Heart right ventricle (tissue), 16 donors: ENCODE results near the gene NPEPL1. TPM values are rescaled to one million over a fixed set of nuclear protein-coding genes. Genes with fewer than 3 reads are reported as not detected.
A peak's percentile ranks its signal among the peaks of the same experiment; 100 is the strongest.

Source experiments
- ATAC-seq, 8 donors: fragments of 200-7000 bp; cut with Tn5 transposase; one replicate each; pipeline ENCODE4 v1.9.1; 2020; ENCODE audit warnings: mild to moderate bottlenecking in 8 of 8, moderate library complexity in 8 of 8, moderate number of reproducible peaks in 1 of 8
- DNase-seq, 2 donors: peaks; one replicate each; pipeline ENCODE4 v3.0.0-alpha.2; 2020
- H3K27ac ChIP-seq, 10 donors: fragments of 200-600 bp; sonication (generic) in 2 of 10; one replicate each; pipeline versions ENCODE4 v1.5.0 to v1.8.0; 2020 to 2022; ENCODE audit warnings: mild to moderate bottlenecking in 3 of 10
- H3K27me3 ChIP-seq, 7 donors: fragments of 200-600 bp; one replicate each; pipeline ENCODE4 v1.8.0; 2021 to 2022; ENCODE audit warnings: mild to moderate bottlenecking in 2 of 7
- H3K36me3 ChIP-seq, 9 donors: fragments of 200-600 bp; sonication (generic) in 1 of 9; one replicate each; pipeline versions ENCODE4 v1.5.0 to v1.8.0; 2020 to 2022; ENCODE audit warnings: mild to moderate bottlenecking in 2 of 9
- H3K4me1 ChIP-seq, 9 donors: fragments of 200-600 bp; sonication (generic) in 1 of 9; one replicate each; pipeline versions ENCODE4 v1.5.0 to v1.8.0; 2020 to 2022; ENCODE audit warnings: mild to moderate bottlenecking in 4 of 9
- H3K4me3 ChIP-seq, 10 donors: fragments of 200-600 bp; sonication (generic) in 2 of 10; one replicate each; pipeline versions ENCODE4 v1.5.0 to v1.8.0; 2020 to 2022; ENCODE audit warnings: mild to moderate bottlenecking in 7 of 10, moderate library complexity in 2 of 10
- H3K9me3 ChIP-seq, 11 donors: fragments of 200-600 bp in 10 of 11; sonication (generic) in 2 of 11; one replicate each; pipeline versions ENCODE4 v1.5.0 to v1.8.0; 2013 to 2022; ENCODE audit warnings: mild to moderate bottlenecking in 2 of 11, control low read depth in 1 of 11, moderate library complexity in 1 of 11
- CTCF ChIP-seq, 9 donors: fragments of 200-600 bp; sonication (generic) in 2 of 9; IDR thresholded peaks; one replicate each; pipeline versions ENCODE4 v1.5.0 to v1.8.0; 2021 to 2022; ENCODE audit warnings: antibody characterized with exemption in 9 of 9, mild to moderate bottlenecking in 5 of 9, moderate library complexity in 1 of 9
- WGBS, 2 donors: extraction: QIAGEN DNeasy Blood & Tissue Kit; methylation state at CpG; one replicate each; pipeline ENCODE4 v1.1.7; 2013; ENCODE audit warnings: inconsistent platforms in 1 of 2; 5-methylcytosine and 5-hydroxymethylcytosine counted together
- intact Hi-C, 10 donors: fragments of 100-400 bp; cut with DNase I; formaldehyde crosslinking; loops; one replicate each; pipeline versions ENCODE4 v1.11.1 to v1.14.2; 2022
- polyA plus RNA-seq, 2 donors: library from polyadenylated mRNA; stranded (reverse); fragments of 200-250 nt; gene quantifications; one replicate each; pipeline ENCODE4 v1.2.3, GENCODE V29; 2013
- total RNA-seq, 10 donors: library from RNA; stranded (reverse); fragmentation: NEBNext Ultra II Directional in 3 of 10; extraction: Animal tissue kit (Norgen Biotek cat#: 25700) in 3 of 10; gene quantifications; one replicate each; pipeline versions ENCODE4 v1.2.1 to v1.2.4, GENCODE V29; 2021 to 2023
- donor health status: Arrhythmogenic right ventricular cardiomyopathy.
- donor health status: ischemic (EF 13 %, LVEDD 7.1; RV severe dilation, severe dysfunction).
- donor health status: healthy with polysubstance abuse.
- donor health status: DM: no; HTN: yes; CAD: no.
- donor health status: DM: no; HTN: no; CAD: no.
- donor health status: ischemic (EF 25% LVEDD 6.9; RV normal size, moderate dysfunction).
- donor health status: ischemic (EF 25% LVEDD 5.7; RV mildly dilated, moderate dysfunction).
- donor health status: healthy.
- donor health status: DM: yes; HTN: yes; CAD: no.
- donor health status: Ischemic cardiomyopathy.
- donor health status: ischemic (EF 35%, LVEDD 5.7; RV mildly dilated, moderate dysfunction).
- donor health status: nonischemic (EF 11% LVEDD 7.7; RV severe dilation, severe dysfunction).
- donor health status: DM: yes; HTN: yes; CAD: no.
- donor health status: PGD.
- donor health status: ischemic (EF 29% LVEDD 5.4; RV normal size, mild dysfunction).
- donor health status: nonischemic (EF 23%, LVEDD 6.1; RV moderate dilation, normal function).

NPEPL1 gene
- total and polyA plus RNA-seq, 12 donors = 16.7 to 46.7 (median 29.9) TPM

- ATAC-seq = peak in 1 of 8 donors; percentile 7
- intact Hi-C loops = no loop called here
- peaks cover 0 to 27% (median 0%) of the 10 kb centered on the region in 9 donors for H3K36me3 ChIP-seq
- H3K27me3 ChIP-seq = no peaks in the 10 kb centered on the region
- TF ChIP-seq CTCF (IDR thresholded peaks at IDR 0.05) = no peak
- H3K4me1 ChIP-seq = no peaks in the 10 kb centered on the region
- no peak overlapping the region for H3K4me3 ChIP-seq
- no peak overlapping the region for H3K27ac ChIP-seq
- H3K9me3 ChIP-seq = no peaks in the 10 kb centered on the region
- WGBS, 2 donors = 92 to 95% methylated on average over 16 of the region's 16 CpGs
- no peak for DNase-seq
Observed at GRCh38 chr20:58714340-58714922, 21.8 kb downstream of the NPEPL1 start.

- peaks cover 0 to 25% (median 0%) of the 10 kb centered on the region in 9 donors for H3K36me3 ChIP-seq
- no peaks in the 10 kb centered on the region for H3K4me1 ChIP-seq
- H3K27ac ChIP-seq = no peak overlapping the region
- H3K4me3 ChIP-seq = no peak overlapping the region
- ATAC-seq (no peak), DNase-seq (no peak)
- no peak for TF ChIP-seq CTCF (IDR thresholded peaks at IDR 0.05)
- H3K9me3 ChIP-seq = no peaks in the 10 kb centered on the region
- H3K27me3 ChIP-seq = peaks cover 0 to 3% (median 0%) of the 10 kb centered on the region in 7 donors
- intact Hi-C loops = no loop called here
- WGBS, 2 donors = 90 to 93% methylated on average over 14 of the region's 14 CpGs
Observed at GRCh38 chr20:58714923-58715351, 22.3 kb downstream of the NPEPL1 start.

- intact Hi-C loops = no loop called here
- Histone ChIP-seq H3K27me3 (peaks cover 0 to 8% (median 0%) of the 10 kb centered on the region in 7 donors), H3K36me3 (peaks cover 0 to 25% (median 0%) of the 10 kb centered on the region in 9 donors), H3K4me1 (no peaks in the 10 kb centered on the region), H3K27ac (no peak overlapping the region), H3K9me3 (no peaks in the 10 kb centered on the region), H3K4me3 (no peak overlapping the region)
- ATAC-seq (no peak), DNase-seq (no peak)
- TF ChIP-seq CTCF (IDR thresholded peaks at IDR 0.05) = no peak
- 87 to 90% methylated on average over 11 of the region's 11 CpGs for WGBS, 2 donors
Observed at GRCh38 chr20:58715391-58715800, 22.8 kb downstream of the NPEPL1 start.

GRCh38 chr20:58715801-58716475 lies 23.3 kb downstream of the NPEPL1 start:
- DNase-seq (no peak), ATAC-seq (peak in 1 of 8 donors; percentile 14)
- peaks cover 0 to 13% (median 3%) of the 10 kb centered on the region in 7 donors for H3K27me3 ChIP-seq
- peaks cover 0 to 25% (median 0%) of the 10 kb centered on the region in 9 donors for H3K36me3 ChIP-seq
- WGBS, 2 donors = 92 to 93% methylated on average over 18 of the region's 18 CpGs
- no peaks in the 10 kb centered on the region for H3K4me1 ChIP-seq
- no peak for TF ChIP-seq CTCF (IDR thresholded peaks at IDR 0.05)
- intact Hi-C loops = no loop called here
- H3K27ac ChIP-seq = no peak overlapping the region
- H3K9me3 ChIP-seq = no peaks in the 10 kb centered on the region
- no peak overlapping the region for H3K4me3 ChIP-seq
